HK-2 (cell line): ENCODE results near the gene SMIM38.

Experiments used
- DNase-seq: peaks from one replicate; pipeline ENCODE4 v3.0.0-alpha.2; 2018; ENCODE audit not compliant: unreplicated experiment

SMIM38 gene

GRCh38 chr11:69203381-69203780 is 47.6 kb downstream of the SMIM38 start:
- DNase-seq, result no peak

- no peak for DNase-seq
Measured at GRCh38 chr11:69203901-69204245, 48.1 kb downstream of the SMIM38 start.

GRCh38 chr11:69204246-69204940 is 48.7 kb downstream of the SMIM38 start:
- DNase-seq, result no peak

- DNase-seq, result no peak
Measured at GRCh38 chr11:69204941-69205742, 49.4 kb downstream of the SMIM38 start.
